HepG2 (cell line): ENCODE measurements around the gene DHX36. TPM values are rescaled to one million over a fixed set of nuclear protein-coding genes. Genes with fewer than 3 reads are reported as not detected.
A peak's percentile ranks its signal among the peaks of the same experiment; 100 is the strongest.

Source experiments
- ATAC-seq: fragments of 200-7000 bp; cut with Tn5 transposase; 3 replicates; pipeline ENCODE4 v1.9.1; 2020; ENCODE audit warnings: mild to moderate bottlenecking, moderate library complexity
- BruUV-seq: library from RNA; stranded (reverse); fragments of 400-500 nt; replicated peaks from 2 replicates; lab custom pipeline; 2021; lab: Mats Ljungman, UMichigan
- CTCF ChIA-PET: fragments of 300-600 bp; formaldehyde crosslinking; extraction: SDS; loops from one replicate; lab custom pipeline; 2021; ENCODE audit warnings: low total read pairs, inconsistent platforms, low intra/inter-chr PET ratio; lab: Yijun Ruan, JAX
- POLR2A ChIA-PET: fragments of 350-600 bp; sonication (Branson Sonifier 250); formaldehyde crosslinking; loops from one replicate; lab custom pipeline; 2020; ENCODE audit warnings: antibody characterized with exemption, inconsistent platforms; lab: Yijun Ruan, JAX
- DNase-seq: peaks from one replicate; pipeline ENCODE4 v3.0.0-alpha.2; 2015; ENCODE audit warnings: low spot score
- FAIRE-seq: peaks from 3 replicates; lab custom pipeline; 2011; peaks lifted over from hg19 to GRCh38; lab: Jason Lieb, UNC
- H2AFZ ChIP-seq: one replicate; pipeline ENCODE4 v1.6.1; 2011; ENCODE audit warnings: low read length, inconsistent platforms
- H3K27ac ChIP-seq: fragments of 300-600 bp; 3 replicates; pipeline ENCODE4 v1.8.0; 2011; ENCODE audit warnings: mixed run types, mild to moderate bottlenecking, mixed read lengths, low read length, inconsistent platforms; ENCODE audit not compliant: insufficient read depth; ENCODE audit errors: extremely low read length
- H3K27me3 ChIP-seq, 2 experiments: fragments of 200-600 bp in 1 of 2; 2 replicates in 1 of 2; 3 replicates in 1 of 2; pipeline versions ENCODE4 v1.6.0 to v1.8.0; 2011; ENCODE audit warnings: low read length in 2 of 2, mild to moderate bottlenecking in 2 of 2, moderate library complexity in 2 of 2, inconsistent platforms in 1 of 2; ENCODE audit not compliant: insufficient read depth in 2 of 2, control insufficient read depth in 1 of 2
- H3K36me3 ChIP-seq, 2 experiments: fragments of 200-600 bp in 1 of 2; replicated peaks in 1 of 2; 2 replicates in 1 of 2; 3 replicates in 1 of 2; pipeline versions ENCODE4 v1.5.1 to v1.8.0; 2011; ENCODE audit warnings: low read length in 2 of 2, inconsistent platforms in 1 of 2; ENCODE audit not compliant: insufficient read depth in 2 of 2, control insufficient read depth in 1 of 2
- H3K4me1 ChIP-seq: 2 replicates; pipeline ENCODE4 v1.5.1; 2012; ENCODE audit warnings: low read length, inconsistent platforms; ENCODE audit not compliant: insufficient read depth
- H3K4me2 ChIP-seq: 2 replicates; pipeline ENCODE4 v1.6.0; 2011; ENCODE audit warnings: low read depth, low read length, inconsistent platforms
- H3K4me3 ChIP-seq, 3 experiments: fragments of 200-600 bp in 1 of 3; sonication (generic), shearing (Covaris generic) in 1 of 3; replicated peaks in 1 of 3; 2 replicates each; pipeline ENCODE4 v1.5.1; 2011 to 2016; ENCODE audit warnings: low read length in 3 of 3, inconsistent platforms in 2 of 3, low read depth in 2 of 3, mild to moderate bottlenecking in 2 of 3, control low read depth in 1 of 3, mixed read lengths in 1 of 3; ENCODE audit not compliant: insufficient read depth in 1 of 3
- H3K79me2 ChIP-seq: one replicate; pipeline ENCODE4 v1.6.1; 2011; ENCODE audit warnings: low read length, inconsistent platforms; ENCODE audit not compliant: insufficient read depth
- H3K9ac ChIP-seq: 2 replicates; pipeline ENCODE4 v1.6.0; 2011; ENCODE audit warnings: mild to moderate bottlenecking, low read depth, low read length, inconsistent platforms; ENCODE audit not compliant: insufficient read depth
- H3K9me3 ChIP-seq: 2 replicates; pipeline ENCODE4 v1.5.1; 2012; ENCODE audit warnings: mild to moderate bottlenecking, low read length
- H4K20me1 ChIP-seq: 2 replicates; pipeline ENCODE4 v1.6.0; 2011; ENCODE audit warnings: inconsistent platforms, mild to moderate bottlenecking, low read length, moderate library complexity; ENCODE audit not compliant: insufficient read depth
- BRD4 ChIP-seq: sonication (generic); formaldehyde crosslinking; IDR thresholded peaks from 2 replicates; pipeline ENCODE4 v1.4.0; 2020; ENCODE audit warnings: missing genetic modification reagents
- DRAP1 ChIP-seq: IDR thresholded peaks from 2 replicates; pipeline ENCODE4 v1.6.1; 2016; ENCODE audit warnings: missing genetic modification reagents, missing compliant biosample characterization
- NAIF1 ChIP-seq: sonication (generic); formaldehyde crosslinking; IDR thresholded peaks from 2 replicates; pipeline ENCODE4 v1.5.0; 2020; ENCODE audit warnings: mild to moderate bottlenecking, missing genetic modification reagents, borderline replicate concordance
- ZBTB26 ChIP-seq: IDR thresholded peaks from 2 replicates; pipeline ENCODE4 v1.6.1; 2016; ENCODE audit warnings: missing compliant biosample characterization, missing genetic modification reagents, borderline replicate concordance
- ZFP41 ChIP-seq: sonication (generic); formaldehyde crosslinking; IDR thresholded peaks from 2 replicates; pipeline ENCODE4 v1.4.0; 2020; ENCODE audit warnings: mild to moderate bottlenecking, missing genetic modification reagents, borderline replicate concordance
- ZMAT5 ChIP-seq: sonication (generic); formaldehyde crosslinking; IDR thresholded peaks from 2 replicates; pipeline ENCODE4 v1.5.0; 2020; ENCODE audit warnings: mild to moderate bottlenecking, low read depth, missing genetic modification reagents, borderline replicate concordance
- ZNF235 ChIP-seq: sonication (generic); formaldehyde crosslinking; IDR thresholded peaks from 2 replicates; pipeline ENCODE4 v1.8.1; 2023; ENCODE audit warnings: mild to moderate bottlenecking, missing genetic modification reagents, borderline replicate concordance
- ZNF639 ChIP-seq: conservative IDR thresholded peaks from 2 replicates; pipeline ENCODE4 v1.6.1; 2018; ENCODE audit warnings: missing genetic modification reagents
- ZNF749 ChIP-seq: sonication (generic); formaldehyde crosslinking; IDR thresholded peaks from 2 replicates; pipeline ENCODE4 v1.8.0; 2022; ENCODE audit warnings: mild to moderate bottlenecking, missing genetic modification reagents, moderate library complexity, borderline replicate concordance
- WGBS: methylation state at CpG from one replicate; pipeline ENCODE4 v1.1.6; 2017; ENCODE audit warnings: low lambda C conversion rate; 5-methylcytosine and 5-hydroxymethylcytosine counted together
- in situ Hi-C: cut with HindIII; loops from 2 replicates; pipeline ENCODE4 v1.10.0; 2017; ENCODE audit warnings: low pct_unique_long_range_greater_than_20kb; ENCODE audit not compliant: extremely low pct_ligation_motif_present
- intact Hi-C: fragments of 100-400 bp; cut with micrococcal nuclease; formaldehyde crosslinking; loops from one replicate; pipeline ENCODE4 v1.10.0; 2022; ENCODE audit not compliant: unreplicated experiment
- polyA plus RNA-seq, 8 experiments: library from polyadenylated mRNA; depleted of rRNA in 3 of 8; stranded (reverse) in 7 of 8; unstranded in 1 of 8; fragments of >200 nt; fragmentation: Illumina TruSeq in 4 of 8; extraction: Trizol in 4 of 8; gene quantifications; 2 replicates each; pipeline versions ENCODE4 v1.2.1 to v1.2.3, GENCODE V29; 2011 to 2016; ENCODE audit warnings: low read depth in 4 of 8, missing spikeins in 1 of 8, mixed read lengths in 1 of 8; ENCODE audit not compliant: insufficient read depth in 1 of 8
- total RNA-seq, 5 experiments: library from RNA; depleted of rRNA; stranded (reverse); fragments of >200 nt; fragmentation: Illumina TruSeq; extraction: Trizol; gene quantifications; 2 replicates each; pipeline ENCODE4 v1.2.3, GENCODE V29; 2016; ENCODE audit warnings: low read depth in 1 of 5
- TF ChIP-seq, protein P1 (sequence below): IDR thresholded peaks from 2 replicates; pipeline ENCODE4 v1.6.1; 2012; ENCODE audit warnings: low read depth, low read length, improper control_type of control experiment
- TF ChIP-seq, protein P2 (sequence below): IDR thresholded peaks from 2 replicates; pipeline ENCODE4 v1.6.1; 2016; ENCODE audit warnings: mild to moderate bottlenecking

The DHX36 gene
- total and polyA plus RNA-seq, 2 of the 13 experiments (the other 11 are each of a cell fraction or from before 2014, with no cell fraction given) = 30.3 to 44.2 TPM

DNA sequence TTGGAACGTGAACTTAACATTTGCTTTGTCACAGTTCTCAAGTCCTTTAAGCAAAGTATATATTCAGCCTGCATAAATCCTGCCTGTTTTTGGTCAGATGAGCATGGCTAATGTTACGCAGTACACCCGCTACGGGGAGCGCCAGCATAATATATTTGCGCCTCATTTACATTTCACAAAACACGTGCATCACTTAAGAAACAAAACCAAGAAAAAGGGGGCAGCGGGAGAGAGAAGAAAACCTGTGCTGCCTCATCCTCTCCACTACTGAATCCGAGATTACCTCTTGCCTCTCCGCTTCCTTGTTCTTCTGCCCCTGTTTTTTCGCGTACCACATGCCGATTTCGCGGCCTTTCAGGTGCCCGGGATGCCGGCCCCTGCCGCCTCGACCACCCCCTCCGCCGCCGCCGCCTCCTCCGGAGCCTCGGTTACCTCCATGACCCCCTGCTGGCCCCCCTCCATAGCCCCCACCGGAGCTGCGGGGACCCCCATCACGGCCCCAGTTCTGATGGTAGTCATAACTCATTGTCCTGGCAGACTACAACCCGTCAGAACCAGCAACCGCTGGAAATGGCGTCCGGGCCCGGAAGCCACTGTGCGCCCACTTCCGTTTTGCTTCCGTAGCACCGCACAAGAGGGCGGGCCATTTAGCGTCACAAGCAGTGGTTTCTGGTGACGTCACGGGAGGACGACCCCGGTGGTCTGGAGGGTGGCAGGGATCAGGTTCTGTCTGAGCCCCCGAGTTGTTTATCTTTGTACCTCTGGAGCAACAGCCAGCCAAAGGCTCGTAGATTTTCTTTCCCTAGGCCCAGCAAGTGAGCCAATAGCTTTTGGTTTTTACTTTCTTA is at the start of gene DHX36 (continued):
- peak; percentile 85 for TF ChIP-seq DRAP1 (CRISPR knock-in tag)
- no peak for TF ChIP-seq ZMAT5 (CRISPR knock-in tag)
- peak; percentile 52 for TF ChIP-seq BRD4 (CRISPR knock-in tag)
- TF ChIP-seq, protein P1, sequence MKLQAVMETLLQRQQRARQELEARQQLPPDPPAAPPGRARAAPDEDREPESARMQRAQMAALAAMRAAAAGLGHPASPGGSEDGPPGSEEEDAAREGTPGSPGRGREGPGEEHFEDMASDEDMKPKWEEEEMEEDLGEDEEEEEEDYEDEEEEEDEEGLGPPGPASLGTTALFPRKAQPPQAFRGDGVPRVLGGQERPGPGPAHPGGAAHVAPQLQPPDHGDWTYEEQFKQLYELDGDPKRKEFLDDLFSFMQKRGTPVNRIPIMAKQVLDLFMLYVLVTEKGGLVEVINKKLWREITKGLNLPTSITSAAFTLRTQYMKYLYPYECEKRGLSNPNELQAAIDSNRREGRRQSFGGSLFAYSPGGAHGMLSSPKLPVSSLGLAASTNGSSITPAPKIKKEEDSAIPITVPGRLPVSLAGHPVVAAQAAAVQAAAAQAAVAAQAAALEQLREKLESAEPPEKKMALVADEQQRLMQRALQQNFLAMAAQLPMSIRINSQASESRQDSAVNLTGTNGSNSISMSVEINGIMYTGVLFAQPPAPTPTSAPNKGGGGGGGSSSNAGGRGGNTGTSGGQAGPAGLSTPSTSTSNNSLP = no peak

DNA sequence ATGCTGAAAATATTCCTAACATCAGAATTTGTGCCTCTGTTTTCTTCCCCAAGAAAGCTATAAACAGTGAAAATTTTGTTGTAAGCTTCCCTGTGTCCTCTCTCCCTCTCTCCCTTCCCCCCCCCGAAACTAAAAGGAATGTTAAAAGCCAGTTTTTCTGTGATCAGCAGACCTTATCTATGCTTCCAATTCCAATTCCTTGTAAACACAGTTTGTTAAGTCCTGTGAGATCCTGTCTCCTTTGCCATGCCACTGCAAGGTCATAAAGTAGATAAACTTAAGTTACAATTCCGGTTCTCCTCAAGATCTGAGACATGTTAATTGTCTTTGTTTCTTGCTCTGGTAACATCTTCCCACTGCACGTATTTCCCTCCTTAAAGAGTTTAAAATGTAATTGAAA is 42.9 kb upstream of the DHX36 start:
- BruUV-seq = no TSS peak

More for the DNA sequence above, 42.9 kb upstream of the DHX36 start:
- CTCF ChIA-PET = no interaction called here
- no peak for DNase-seq
- Histone ChIP-seq H3K36me3 (no peaks in the 10 kb centered on the region), H3K27me3 (no peaks in the 10 kb centered on the region; a peak in 1 of 5 replicates), H3K9me3 (no peaks in the 10 kb centered on the region), H4K20me1 (no peaks in the 10 kb centered on the region), H3K4me1 (no peaks in the 10 kb centered on the region), H3K27ac (no peak overlapping the region), H3K4me3 (no peak overlapping the region), H3K4me2 (no peak overlapping the region), H2AFZ (no peak overlapping the region), H3K79me2 (no peaks in the 10 kb centered on the region), H3K9ac (no peak overlapping the region)
- intact Hi-C loops (no loop called here), in situ Hi-C loops (no loop called here)
- ATAC-seq = no peak
- TF ChIP-seq ZFP41 (CRISPR knock-in tag) (no peak), NAIF1 (CRISPR knock-in tag) (no peak), ZNF235 (CRISPR knock-in tag) (no peak), ZNF749 (CRISPR knock-in tag) (no peak), ZNF639 (no peak), ZBTB26 (CRISPR knock-in tag) (no peak)
- TF ChIP-seq, protein P2, sequence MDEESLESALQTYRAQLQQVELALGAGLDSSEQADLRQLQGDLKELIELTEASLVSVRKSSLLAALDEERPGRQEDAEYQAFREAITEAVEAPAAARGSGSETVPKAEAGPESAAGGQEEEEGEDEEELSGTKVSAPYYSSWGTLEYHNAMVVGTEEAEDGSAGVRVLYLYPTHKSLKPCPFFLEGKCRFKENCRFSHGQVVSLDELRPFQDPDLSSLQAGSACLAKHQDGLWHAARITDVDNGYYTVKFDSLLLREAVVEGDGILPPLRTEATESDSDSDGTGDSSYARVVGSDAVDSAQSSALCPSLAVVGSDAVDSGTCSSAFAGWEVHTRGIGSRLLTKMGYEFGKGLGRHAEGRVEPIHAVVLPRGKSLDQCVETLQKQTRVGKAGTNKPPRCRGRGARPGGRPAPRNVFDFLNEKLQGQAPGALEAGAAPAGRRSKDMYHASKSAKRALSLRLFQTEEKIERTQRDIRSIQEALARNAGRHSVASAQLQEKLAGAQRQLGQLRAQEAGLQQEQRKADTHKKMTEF = no peak
- FAIRE-seq = no peak
- WGBS = 8% methylated on average over 3 of the region's 3 CpGs
- POLR2A ChIA-PET = no interaction called here
